Natural killer cell (primary cell): Measurements from ENCODE around the gene NOD1. TPM values are rescaled to one million over a fixed set of nuclear protein-coding genes. Genes with fewer than 3 reads are reported as not detected.

Source experiments
- ATAC-seq, 3 donors: fragments of 150-1000 bp in 2 of 3; fragments of 200-7000 bp in 1 of 3; cut with Tn5 transposase; 1 replicate in 1 of 3; 2 replicates in 2 of 3; pipeline ENCODE4 v1.10.0; 2021; ENCODE audit warnings: mild to moderate bottlenecking in 2 of 3, moderate library complexity in 2 of 3
- DNase-seq, 2 donors: peaks; one replicate each; pipeline versions ENCODE4 v3.0.0 to v3.0.0-alpha.2; 2013 to 2021; ENCODE audit warnings: mixed read lengths in 1 of 2
- H3K27ac ChIP-seq: one replicate; pipeline ENCODE4 v1.5.1; 2013; ENCODE audit warnings: mild to moderate bottlenecking, low read length
- H3K27me3 ChIP-seq: one replicate; pipeline ENCODE4 v1.6.1; 2013; ENCODE audit warnings: low read length; ENCODE audit not compliant: control insufficient read depth, insufficient read depth
- H3K36me3 ChIP-seq: one replicate; pipeline ENCODE4 v1.6.1; 2013; ENCODE audit warnings: low read length; ENCODE audit not compliant: control insufficient read depth, insufficient read depth
- H3K4me1 ChIP-seq: one replicate; pipeline ENCODE4 v1.6.1; 2013; ENCODE audit warnings: low read length; ENCODE audit not compliant: control insufficient read depth, insufficient read depth
- H3K4me3 ChIP-seq: one replicate; pipeline ENCODE4 v1.5.1; 2013; ENCODE audit warnings: low read length
- H3K9me3 ChIP-seq: one replicate; pipeline ENCODE4 v1.6.1; 2013; ENCODE audit warnings: low read length; ENCODE audit not compliant: control insufficient read depth, insufficient read depth
- H3K27ac Mint-ChIP-seq, 2 donors: one replicate each; pipeline ENCODE4 v1.8.0; 2022; ENCODE audit warnings: mild to moderate bottlenecking in 2 of 2, mixed read lengths in 2 of 2, moderate library complexity in 1 of 2
- H3K27me3 Mint-ChIP-seq, 2 donors: one replicate each; pipeline ENCODE4 v1.8.0; 2022; ENCODE audit warnings: low read depth in 2 of 2, mixed read lengths in 2 of 2
- H3K36me3 Mint-ChIP-seq: one replicate; pipeline ENCODE4 v1.8.0; 2022; ENCODE audit warnings: mixed read lengths
- H3K4me1 Mint-ChIP-seq, 2 donors: one replicate each; pipeline ENCODE4 v1.8.0; 2022; ENCODE audit warnings: mixed read lengths in 2 of 2
- H3K4me3 Mint-ChIP-seq: one replicate; pipeline ENCODE4 v1.8.0; 2022; ENCODE audit warnings: mild to moderate bottlenecking, moderate library complexity, mixed read lengths
- H3K9me3 Mint-ChIP-seq, 2 donors: one replicate each; pipeline ENCODE4 v1.8.0; 2022; ENCODE audit warnings: mixed read lengths in 2 of 2
- CTCF ChIP-seq: fragments of 200-600 bp; IDR thresholded peaks from one replicate; pipeline ENCODE4 v1.8.0; 2022; ENCODE audit warnings: antibody characterized with exemption
- WGBS: methylation state at CpG from one replicate; pipeline ENCODE4 v1.1.7; 2013; ENCODE audit warnings: missing lambda C conversion rate; ENCODE audit not compliant: insufficient coverage; 5-methylcytosine and 5-hydroxymethylcytosine counted together
- intact Hi-C: fragments of 100-400 bp; cut with micrococcal nuclease; formaldehyde crosslinking; loops from one replicate; pipeline ENCODE4 v1.14.2; 2022
- total RNA-seq, 4 donors: library from RNA; stranded (reverse); fragments of 120-200 nt in 1 of 4; gene quantifications; one replicate each; pipeline versions ENCODE4 v1.2.3 to v1.2.4, GENCODE V29; 2013 to 2022

NOD1 gene
- total RNA-seq, 3 donors from 2014 or later (not counting 1 experiment from before 2014, with no cell fraction given): 28.2 to 32.4 (median 31.2) TPM

- no peaks in the 10 kb centered on the region for H3K9me3 ChIP-seq
- intact Hi-C loops: no loop called here
- Mint-ChIP-seq H3K9me3 (no peaks in the 10 kb centered on the region), H3K4me1 (peaks cover 5 to 10% of the 10 kb centered on the region in 2 donors), H3K36me3 (no peaks in the 10 kb centered on the region), H3K4me3 (no peak overlapping the region), H3K27ac (no peak overlapping the region), H3K27me3 (no peaks in the 10 kb centered on the region)
- H3K4me1 ChIP-seq: peaks cover 9% of the 10 kb centered on the region
- TF ChIP-seq CTCF: no peak
- H3K36me3 ChIP-seq: peaks cover 74% of the 10 kb centered on the region
- WGBS: 88% methylated on average over 6 of the region's 6 CpGs
- DNase-seq: no peak
- no peak overlapping the region for H3K27ac ChIP-seq
- ATAC-seq: no peak
- H3K27me3 ChIP-seq: no peaks in the 10 kb centered on the region
- no peak overlapping the region for H3K4me3 ChIP-seq
These were observed 28.2 kb downstream of the NOD1 start for GRCh38 chr7:30450240-30450982.

- H3K36me3 Mint-ChIP-seq: no peaks in the 10 kb centered on the region
- H3K27ac ChIP-seq: no peak overlapping the region
- no peaks in the 10 kb centered on the region for H3K9me3 Mint-ChIP-seq
These were observed 30.0 kb downstream of the NOD1 start for GRCh38 chr7:30448461-30449189.

GRCh38 chr7:30447466-30447865 lies 31.1 kb downstream of the NOD1 start:
- ATAC-seq (no peak), DNase-seq (no peak)
- intact Hi-C loops: loop anchor here (10.0 kb wide), 2 partner anchors 117 to 173 kb away; no protein-coding TSS in a partner anchor
- no peak overlapping the region for H3K4me3 Mint-ChIP-seq
- WGBS: 95% methylated on average over 8 of the region's 8 CpGs
- H3K27me3 ChIP-seq: no peaks in the 10 kb centered on the region
- H3K4me1 Mint-ChIP-seq: peaks cover 5 to 10% of the 10 kb centered on the region in 2 donors
- H3K4me3 ChIP-seq: no peak overlapping the region
- peaks cover 50% of the 10 kb centered on the region for H3K36me3 ChIP-seq
- H3K27ac Mint-ChIP-seq: no peak overlapping the region
- H3K27me3 Mint-ChIP-seq: no peaks in the 10 kb centered on the region
- no peaks in the 10 kb centered on the region for H3K36me3 Mint-ChIP-seq
- H3K9me3 ChIP-seq: no peaks in the 10 kb centered on the region
- H3K4me1 ChIP-seq: peaks cover 9% of the 10 kb centered on the region
- no peak for TF ChIP-seq CTCF
- H3K27ac ChIP-seq: no peak overlapping the region
- H3K9me3 Mint-ChIP-seq: no peaks in the 10 kb centered on the region

More at GRCh38 chr7:30448461-30449189, 30.0 kb downstream of the NOD1 start:
- Histone ChIP-seq H3K27me3 (no peaks in the 10 kb centered on the region), H3K4me3 (no peak overlapping the region), H3K4me1 (peaks cover 9% of the 10 kb centered on the region), H3K9me3 (no peaks in the 10 kb centered on the region), H3K36me3 (peaks cover 59% of the 10 kb centered on the region)
- no peak overlapping the region for H3K27ac Mint-ChIP-seq
- H3K27me3 Mint-ChIP-seq: no peaks in the 10 kb centered on the region
- H3K4me1 Mint-ChIP-seq: peaks cover 5 to 10% of the 10 kb centered on the region in 2 donors
- TF ChIP-seq CTCF: no peak
- no peak for ATAC-seq
- no peak overlapping the region for H3K4me3 Mint-ChIP-seq
- WGBS: 93% methylated on average over 10 of the region's 10 CpGs
- intact Hi-C loops: loop anchor here (10.0 kb wide), 2 partner anchors 116 to 174 kb away; no protein-coding TSS in a partner anchor
- DNase-seq: no peak
